Hepatocyte (in vitro differentiated cells): Measurements from ENCODE around the gene ZNF761. TPM values are rescaled to one million over a fixed set of nuclear protein-coding genes. Genes with fewer than 3 reads are reported as not detected.
"Not testable (repeated sequence)": the region's sequence is repeated elsewhere in the genome, so short reads cannot be mapped to it uniquely, and the experiment has no call there.

Source experiments
- DNase-seq: peaks from one replicate; pipeline ENCODE4 v3.0.0-alpha.2; 2016; ENCODE audit warnings: low spot score
- H2AFZ ChIP-seq: fragments of 200-600 bp; sonication (generic); 2 replicates; pipeline ENCODE4 v1.6.0; 2016; ENCODE audit warnings: antibody characterized with exemption, mild to moderate bottlenecking
- H3K27ac ChIP-seq: fragments of 200-600 bp; sonication (generic); 2 replicates; pipeline ENCODE4 v1.5.1; 2016; ENCODE audit warnings: mild to moderate bottlenecking
- H3K27me3 ChIP-seq: fragments of 200-600 bp; sonication (generic); 2 replicates; pipeline ENCODE4 v1.6.1; 2016
- H3K36me3 ChIP-seq: fragments of 200-600 bp; sonication (generic); replicated peaks from 2 replicates; pipeline ENCODE4 v1.5.1; 2016; ENCODE audit warnings: low read depth; ENCODE audit not compliant: insufficient read depth
- H3K4me1 ChIP-seq: fragments of 200-600 bp; sonication (generic); 2 replicates; pipeline ENCODE4 v1.5.1; 2016; ENCODE audit warnings: mild to moderate bottlenecking, moderate library complexity; ENCODE audit not compliant: insufficient read depth
- H3K4me2 ChIP-seq: fragments of 200-600 bp; sonication (generic); 2 replicates; pipeline ENCODE4 v1.6.0; 2016
- H3K4me3 ChIP-seq: fragments of 200-600 bp; sonication (generic); 2 replicates; pipeline ENCODE4 v1.5.1; 2016; ENCODE audit warnings: mild to moderate bottlenecking
- H3K79me2 ChIP-seq: fragments of 200-600 bp; sonication (generic); 2 replicates; pipeline ENCODE4 v1.6.0; 2017; ENCODE audit warnings: mild to moderate bottlenecking
- H3K9me2 ChIP-seq: fragments of 200-600 bp; sonication (generic); replicated peaks from 2 replicates; pipeline ENCODE4 v1.6.0; 2017; ENCODE audit warnings: mild to moderate bottlenecking; ENCODE audit not compliant: insufficient read depth
- H3K9me3 ChIP-seq: fragments of 200-600 bp; sonication (generic); 2 replicates; pipeline ENCODE4 v1.5.1; 2016; ENCODE audit warnings: low read depth, mild to moderate bottlenecking
- H4K20me1 ChIP-seq: fragments of 200-600 bp; sonication (generic); 2 replicates; pipeline ENCODE4 v1.6.0; 2016; ENCODE audit warnings: mild to moderate bottlenecking; ENCODE audit not compliant: insufficient read depth, poor library complexity, severe bottlenecking
- CTCF ChIP-seq: fragments of 200-600 bp; sonication (generic); IDR thresholded peaks from 2 replicates; pipeline ENCODE4 v1.5.1; 2016; ENCODE audit warnings: antibody characterized with exemption, mild to moderate bottlenecking; ENCODE audit not compliant: poor library complexity
- EZH2 ChIP-seq: fragments of 200-600 bp; sonication (generic); IDR thresholded peaks from 2 replicates; pipeline ENCODE4 v1.6.1; 2016; ENCODE audit warnings: antibody characterized with exemption, mild to moderate bottlenecking, borderline replicate concordance
- EZH2phosphoT487 ChIP-seq: fragments of 200-600 bp; sonication (generic); IDR thresholded peaks from one replicate; pipeline ENCODE4 v1.6.1; 2018; ENCODE audit warnings: antibody characterized with exemption, mild to moderate bottlenecking, low read depth, moderate library complexity; ENCODE audit not compliant: unreplicated experiment, severe bottlenecking
- WGBS: methylation state at CpG from one replicate; pipeline ENCODE4 v1.1.6; 2016; ENCODE audit warnings: low lambda C conversion rate; ENCODE audit errors: missing lambda C conversion rate; 5-methylcytosine and 5-hydroxymethylcytosine counted together
- polyA plus RNA-seq: library from polyadenylated mRNA; unstranded; fragments of >200 nt; fragmentation: Nextera tagmentation; extraction: Ambion mirVana; gene quantifications from 2 replicates; pipeline ENCODE4 v1.2.1, GENCODE V29; 2016
- total RNA-seq: library from RNA; depleted of rRNA; stranded (reverse); fragments of >200 nt; gene quantifications from 2 replicates; pipeline ENCODE4 v1.2.3, GENCODE V29; 2014

ZNF761 gene
- total and polyA plus RNA-seq, 2 experiments from 2014 or later, result 13.5 to 27.7 TPM

GRCh38 chr19:53485046-53486004 lies 53.5 kb downstream of the ZNF761 start:
- H3K79me2 ChIP-seq, result peaks cover 3% of the 10 kb centered on the region
- no peaks in the 10 kb centered on the region for H3K4me1 ChIP-seq
- no peaks in the 10 kb centered on the region for H3K27me3 ChIP-seq
- H3K4me2 ChIP-seq, result no peak overlapping the region
- 79% methylated on average over 8 of the region's 8 CpGs for WGBS
- no peaks in the 10 kb centered on the region for H4K20me1 ChIP-seq
- H3K9me3 ChIP-seq, result peaks cover 21% of the 10 kb centered on the region
- TF ChIP-seq EZH2phosphoT487 (no peak), CTCF (no peak), EZH2 (no peak)
- H3K4me3 ChIP-seq, result no peak overlapping the region
- no peak for DNase-seq
- no peaks in the 10 kb centered on the region for H3K9me2 ChIP-seq
- H3K27ac ChIP-seq, result no peak overlapping the region
- no peak overlapping the region for H2AFZ ChIP-seq
- H3K36me3 ChIP-seq, result no peaks in the 10 kb centered on the region

GRCh38 chr19:53492153-53492552 lies 60.4 kb downstream of the ZNF761 start:
- no peak overlapping the region for H3K27ac ChIP-seq
- no peak overlapping the region for H3K4me2 ChIP-seq
- no peak overlapping the region for H2AFZ ChIP-seq
- no peaks in the 10 kb centered on the region for H3K27me3 ChIP-seq
- no peak for DNase-seq
- no peaks in the 10 kb centered on the region for H3K79me2 ChIP-seq
- H3K9me3 ChIP-seq, result peaks cover 30% of the 10 kb centered on the region
- no peak for TF ChIP-seq EZH2
- no peaks in the 10 kb centered on the region for H4K20me1 ChIP-seq
- H3K36me3 ChIP-seq, result peaks cover 21% of the 10 kb centered on the region
- H3K9me2 ChIP-seq, result no peaks in the 10 kb centered on the region
- H3K4me1 ChIP-seq, result no peaks in the 10 kb centered on the region
- 98% methylated on average over 5 of the region's 5 CpGs for WGBS
- no peak overlapping the region for H3K4me3 ChIP-seq

- not testable (repeated sequence) for H3K36me3 ChIP-seq, H3K9me3 ChIP-seq, H3K4me3 ChIP-seq, H3K27me3 ChIP-seq, H4K20me1 ChIP-seq, H3K9me2 ChIP-seq, H3K4me1 ChIP-seq, H3K79me2 ChIP-seq, H2AFZ ChIP-seq
- peak overlapping the region; percentile 90 for H3K27ac ChIP-seq
- 23% methylated on average over 11 of the region's 11 CpGs for WGBS
- H3K4me2 ChIP-seq, result peak overlapping the region; percentile 55
- DNase-seq, result peak; percentile 59
Measured at GRCh38 chr19:53497311-53498023, 65.7 kb downstream of the ZNF761 start.

- H3K36me3 ChIP-seq, H3K4me1 ChIP-seq, H3K4me3 ChIP-seq, H3K79me2 ChIP-seq, H2AFZ ChIP-seq, DNase-seq, H3K9me2 ChIP-seq, H3K9me3 ChIP-seq, H3K27me3 ChIP-seq, H4K20me1 ChIP-seq: not testable (repeated sequence)
- Histone ChIP-seq H3K4me2 (peak overlapping the region; percentile 55), H3K27ac (peak overlapping the region; percentile 90)
- WGBS, result 27% methylated on average over 4 of the region's 4 CpGs
Measured at GRCh38 chr19:53498024-53498395, 66.2 kb downstream of the ZNF761 start.

- peak overlapping the region; percentile 46 for H3K27ac ChIP-seq
- DNase-seq, H2AFZ ChIP-seq, H3K79me2 ChIP-seq, H3K9me3 ChIP-seq, H3K27me3 ChIP-seq, H4K20me1 ChIP-seq, H3K9me2 ChIP-seq, H3K4me3 ChIP-seq, H3K36me3 ChIP-seq: not testable (repeated sequence)
- H3K4me2 ChIP-seq, result peak overlapping the region; percentile 64
- peaks cover 22% of the 10 kb centered on the region for H3K4me1 ChIP-seq
- 45% methylated on average over 7 of the region's 7 CpGs for WGBS
Measured at GRCh38 chr19:53503151-53503550, 71.4 kb downstream of the ZNF761 start.

GRCh38 chr19:53503671-53504364 lies 72.0 kb downstream of the ZNF761 start:
- H3K36me3 ChIP-seq, H2AFZ ChIP-seq, H4K20me1 ChIP-seq, H3K9me3 ChIP-seq, H3K79me2 ChIP-seq, H3K4me2 ChIP-seq, H3K4me3 ChIP-seq, H3K27me3 ChIP-seq, H3K27ac ChIP-seq, DNase-seq, H3K9me2 ChIP-seq: not testable (repeated sequence)
- WGBS, result 10% methylated on average over 8 of the region's 14 CpGs
- peaks cover 22% of the 10 kb centered on the region for H3K4me1 ChIP-seq
